ENCODE results near the gene SMPX. TPM values are rescaled to one million over a fixed set of nuclear protein-coding genes. Genes with fewer than 3 reads are reported as not detected.
A peak's percentile ranks its signal among the peaks of the same experiment; 100 is the strongest.

The SMPX gene
- total and polyA plus RNA-seq, 7 donors = 207 to 863 (median 427) TPM

DNA sequence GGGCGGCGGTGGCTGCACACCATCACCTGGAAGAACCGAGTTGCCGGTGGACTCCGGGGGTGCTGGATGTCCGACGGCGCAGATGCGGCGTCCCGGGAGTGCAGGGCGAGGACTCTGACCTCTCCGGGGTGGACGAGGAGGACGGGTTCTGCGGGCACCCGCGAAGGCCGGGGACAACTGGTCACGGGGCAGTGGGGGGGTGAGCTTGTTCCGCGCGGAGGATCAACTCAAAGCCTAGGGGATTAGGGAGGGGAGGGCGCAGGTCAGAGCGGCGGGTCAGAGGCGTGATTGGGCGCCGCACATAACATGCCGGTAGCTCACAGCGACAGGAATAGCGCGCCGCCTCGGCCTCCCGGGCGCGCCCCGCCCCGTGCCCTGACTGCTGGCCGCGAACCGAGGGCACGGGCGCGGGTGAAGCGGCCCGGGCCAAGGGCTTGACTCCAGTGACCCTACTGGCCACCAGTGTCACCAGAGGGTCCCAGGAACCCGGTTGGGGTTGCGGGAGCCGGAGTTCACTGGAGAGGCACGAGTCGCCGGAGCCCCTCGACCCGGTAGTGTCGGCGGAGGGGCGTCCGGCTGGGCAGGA is 99.7 kb downstream of the SMPX start, which contains the start of gene KLHL34:
KLHL34 (minus strand) TSS at position 179 of the 586 bp plus-strand sequence. CDS start 542 bp downstream, outside the sequence.
- 1 to 45% (median 4%) methylated on average over 20 to 60 of the region's 60 CpGs for WGBS, 3 donors
- H3K4me3 ChIP-seq = peak within 1 kb of the TSS; percentile 65
- DNase-seq (peak; percentile 44 to 88), ATAC-seq (peak; percentile 88 to 92 (median 89))
- no peaks in the 10 kb centered on the region for H3K4me1 ChIP-seq
- H3K27me3 ChIP-seq (ENCODE audit: insufficient read depth in 3 of 3, low read length in 2 of 3) = no peaks in the 10 kb centered on the region
- H3K27ac ChIP-seq = peak within 1 kb of the TSS; percentile 94
- no peaks in the 10 kb centered on the region for H3K36me3 ChIP-seq (ENCODE audit: insufficient read depth in 1 of 2, low read depth in 1 of 2)
- H3K9me3 ChIP-seq = no peaks in the 10 kb centered on the region
- TF ChIP-seq, protein P1, sequence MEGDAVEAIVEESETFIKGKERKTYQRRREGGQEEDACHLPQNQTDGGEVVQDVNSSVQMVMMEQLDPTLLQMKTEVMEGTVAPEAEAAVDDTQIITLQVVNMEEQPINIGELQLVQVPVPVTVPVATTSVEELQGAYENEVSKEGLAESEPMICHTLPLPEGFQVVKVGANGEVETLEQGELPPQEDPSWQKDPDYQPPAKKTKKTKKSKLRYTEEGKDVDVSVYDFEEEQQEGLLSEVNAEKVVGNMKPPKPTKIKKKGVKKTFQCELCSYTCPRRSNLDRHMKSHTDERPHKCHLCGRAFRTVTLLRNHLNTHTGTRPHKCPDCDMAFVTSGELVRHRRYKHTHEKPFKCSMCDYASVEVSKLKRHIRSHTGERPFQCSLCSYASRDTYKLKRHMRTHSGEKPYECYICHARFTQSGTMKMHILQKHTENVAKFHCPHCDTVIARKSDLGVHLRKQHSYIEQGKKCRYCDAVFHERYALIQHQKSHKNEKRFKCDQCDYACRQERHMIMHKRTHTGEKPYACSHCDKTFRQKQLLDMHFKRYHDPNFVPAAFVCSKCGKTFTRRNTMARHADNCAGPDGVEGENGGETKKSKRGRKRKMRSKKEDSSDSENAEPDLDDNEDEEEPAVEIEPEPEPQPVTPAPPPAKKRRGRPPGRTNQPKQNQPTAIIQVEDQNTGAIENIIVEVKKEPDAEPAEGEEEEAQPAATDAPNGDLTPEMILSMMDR (IDR thresholded peaks at IDR 0.05) = no peak
- intact Hi-C loops (cut with DNase I) = no loop called here

DNA sequence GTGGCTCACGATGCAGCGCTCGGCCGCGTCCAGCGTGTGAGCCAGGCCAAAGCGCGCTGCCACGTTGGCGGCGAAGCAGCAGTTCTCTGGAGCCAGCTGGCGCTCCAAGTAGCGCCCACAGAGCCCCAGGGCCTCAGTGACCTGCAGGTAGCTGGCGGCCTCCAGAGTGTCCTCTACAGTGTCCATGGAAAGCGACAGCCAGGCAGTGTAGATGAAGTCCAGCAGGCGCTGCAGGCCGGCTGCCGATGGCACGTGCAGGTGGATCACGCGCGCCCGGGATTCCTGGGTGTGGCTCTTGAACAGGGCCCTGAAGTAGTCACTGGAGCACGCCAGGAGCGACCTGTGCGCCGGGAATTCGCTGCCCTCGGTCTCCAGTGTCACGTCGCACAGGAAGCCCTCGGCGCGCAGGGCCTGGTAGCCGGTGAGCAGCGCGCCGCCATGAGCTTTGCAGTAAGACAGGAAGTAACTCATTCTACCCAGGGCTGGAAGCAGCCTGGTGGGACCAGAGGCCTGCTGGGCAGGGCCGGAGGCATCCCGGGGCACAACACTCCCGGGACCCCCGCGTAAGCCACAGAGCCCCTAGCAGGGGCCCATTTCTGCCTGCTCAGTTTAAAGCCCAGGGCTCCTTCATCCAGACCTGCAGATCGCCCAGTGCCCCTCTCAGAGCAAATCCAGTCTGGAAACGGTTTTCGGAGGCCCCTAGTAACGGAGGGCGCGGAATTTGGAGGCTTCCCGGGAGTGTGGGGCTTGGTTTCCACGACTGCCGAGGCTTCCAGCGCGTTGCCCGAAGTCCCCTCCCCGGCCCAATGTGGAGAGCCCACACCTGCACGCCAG is 100.4 kb downstream of the SMPX start:
- intact Hi-C loops (cut with DNase I) = no loop called here
- H3K36me3 ChIP-seq (ENCODE audit: insufficient read depth in 1 of 2, low read depth in 1 of 2) = no peaks in the 10 kb centered on the region
- no peaks in the 10 kb centered on the region for H3K9me3 ChIP-seq
- 39 to 57% (median 44%) methylated on average over 36 to 57 of the region's 57 CpGs for WGBS, 3 donors
- ATAC-seq (peak; percentile 14 to 47 (median 29)), DNase-seq (peak; percentile 10 to 66)
- no peaks in the 10 kb centered on the region for H3K4me1 ChIP-seq
- peak overlapping the region; percentile 65 for H3K4me3 ChIP-seq
- TF ChIP-seq, protein P1 (IDR thresholded peaks at IDR 0.05) = no peak
- H3K27ac ChIP-seq = peak overlapping the region; percentile 94
- no peaks in the 10 kb centered on the region for H3K27me3 ChIP-seq (ENCODE audit: insufficient read depth in 3 of 3, low read length in 2 of 3)

DNA sequence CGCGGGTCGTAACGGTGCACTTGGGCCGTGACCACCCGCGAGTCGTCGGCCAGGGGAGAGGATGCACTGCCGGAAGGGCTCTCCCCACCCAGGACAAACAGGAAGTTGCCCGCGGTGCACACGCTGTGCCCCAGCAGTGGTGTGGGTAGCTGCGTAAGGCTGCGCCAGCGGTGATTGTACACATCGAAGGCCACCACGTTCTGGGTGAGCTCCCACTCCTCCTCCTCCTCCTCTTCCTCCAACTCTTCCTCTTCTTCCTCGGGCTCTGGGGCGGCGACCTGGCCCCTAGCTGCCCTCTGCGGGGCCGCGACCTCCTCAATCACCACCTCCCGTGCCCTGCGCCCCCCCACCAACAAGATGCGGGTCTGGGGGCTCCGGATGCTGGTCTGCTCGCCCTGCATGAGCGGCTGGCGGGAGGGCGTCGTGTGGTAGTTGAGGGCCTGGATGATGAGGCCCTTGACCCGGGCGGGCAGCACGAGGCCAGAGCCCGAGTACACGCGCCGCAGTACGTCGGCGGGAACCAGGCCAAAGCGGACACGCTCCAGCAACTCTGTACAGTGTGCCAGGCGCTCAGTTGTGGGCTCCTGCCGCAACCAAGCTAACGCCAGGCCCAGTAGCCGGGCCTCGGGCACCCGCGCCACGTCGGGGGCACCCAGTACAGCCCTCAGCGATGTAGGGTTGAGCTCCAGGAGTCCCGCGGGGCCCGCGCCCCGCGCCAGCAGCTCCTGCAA is 101.2 kb downstream of the SMPX start:
- no peaks in the 10 kb centered on the region for H3K9me3 ChIP-seq
- no peaks in the 10 kb centered on the region for H3K4me1 ChIP-seq
- ATAC-seq = no peak
- WGBS, 3 donors = 62 to 79% (median 70%) methylated on average over 29 to 61 of the region's 61 CpGs
- TF ChIP-seq, protein P1 (IDR thresholded peaks at IDR 0.05) = no peak
- H3K27ac ChIP-seq = peak overlapping the region; percentile 94
- no peaks in the 10 kb centered on the region for H3K36me3 ChIP-seq (ENCODE audit: insufficient read depth in 1 of 2, low read depth in 1 of 2)
- peak in 1 of 2 donors; percentile 49 for DNase-seq
- H3K27me3 ChIP-seq (ENCODE audit: insufficient read depth in 3 of 3, low read length in 2 of 3) = no peaks in the 10 kb centered on the region
- intact Hi-C loops (cut with DNase I) = no loop called here
- peak overlapping the region; percentile 65 for H3K4me3 ChIP-seq

Other genes with a start within 250 kb of the SMPX start
- 10 to 100 TPM in 2 of 4 donors, 1 to 10 TPM in 2; 7.3 to 23.6 (median 13.1) TPM for gene KLHL34, start 99.8 kb downstream of the SMPX start, total RNA-seq
- 10 to 100 TPM in 2 of 3 donors, under 1 TPM in 1; 0.99 to 29.6 (median 14.4) TPM for gene KLHL34, start 99.8 kb downstream of the SMPX start, polyA plus RNA-seq
- 10 to 100 TPM; 12.0 to 14.6 (median 13.2) TPM for gene MBTPS2, start 81.5 kb upstream of the SMPX start, total RNA-seq
- 1 to 10 TPM; 3.0 to 8.0 (median 4.8) TPM for gene MBTPS2, start 81.5 kb upstream of the SMPX start, polyA plus RNA-seq
- gene YY2, start 97.9 kb upstream of the SMPX start, total RNA-seq = 1 to 10 TPM in 3 of 4 donors, under 1 TPM in 1; 0.58 to 1.8 (median 1.2) TPM
- gene YY2, start 97.9 kb upstream of the SMPX start, polyA plus RNA-seq = 1 to 10 TPM in 2 of 3 donors, under 1 TPM in 1; 0.48 to 1.9 (median 1.1) TPM
- 10 to 100 TPM; 18.6 to 52.9 (median 33.6) TPM for gene SMS, start 182.6 kb upstream of the SMPX start, total RNA-seq
- 10 to 100 TPM; 28.9 to 50.3 (median 45.3) TPM for gene SMS, start 182.6 kb upstream of the SMPX start, polyA plus RNA-seq